Right atrium auricular region (tissue), 2 donors: ENCODE measurements around the gene U2AF1L4. TPM values are rescaled to one million over a fixed set of nuclear protein-coding genes. Genes with fewer than 3 reads are reported as not detected.

ENCODE experiments used
- DNase-seq: peaks from one replicate; pipeline ENCODE4 v3.0.0-alpha.2; 2019; ENCODE audit warnings: low spot score
- H3K27ac ChIP-seq, 2 donors: fragments of 200-600 bp; sonication (generic); 1 replicate in 1 of 2; 2 replicates in 1 of 2; pipeline ENCODE4 v1.5.1; 2016 to 2019
- H3K27me3 ChIP-seq, 2 donors: fragments of 200-600 bp; sonication (generic); one replicate each; pipeline versions ENCODE4 v1.5.1 to v1.6.0; 2017 to 2019
- H3K36me3 ChIP-seq: fragments of 200-600 bp; sonication (generic); one replicate; pipeline ENCODE4 v1.5.1; 2016
- H3K4me1 ChIP-seq, 2 donors: fragments of 200-600 bp; sonication (generic); one replicate each; pipeline versions ENCODE4 v1.5.1 to v1.6.0; 2017 to 2019
- H3K4me3 ChIP-seq, 2 donors: fragments of 200-600 bp; sonication (generic); 1 replicate in 1 of 2; 2 replicates in 1 of 2; pipeline ENCODE4 v1.5.1; 2017 to 2019; ENCODE audit warnings: mild to moderate bottlenecking in 1 of 2, moderate library complexity in 1 of 2
- H3K9me3 ChIP-seq, 2 donors: fragments of 200-600 bp; sonication (generic); one replicate each; pipeline ENCODE4 v1.5.1; 2019
- CTCF ChIP-seq, 2 donors: fragments of 200-600 bp; sonication (generic); IDR thresholded peaks; one replicate each; pipeline ENCODE4 v1.5.1; 2019; ENCODE audit warnings: antibody characterized with exemption in 2 of 2
- total RNA-seq, 2 donors: library from RNA; depleted of rRNA; stranded (reverse); fragments of >200 nt; gene quantifications; one replicate each; pipeline ENCODE4 v1.1.0, GENCODE V29; 2016

U2AF1L4 gene
- total RNA-seq, 2 donors from 2014 or later, result 19.9 to 33.1 TPM

- Histone ChIP-seq H3K4me3 (no peak overlapping the region), H3K27me3 (no peaks in the 10 kb centered on the region)
- DNase-seq, result no peak
Measured at GRCh38 chr19:35790981-35791813, 46.0 kb upstream of the U2AF1L4 start.

GRCh38 chr19:35789978-35790944 is 45.0 kb upstream of the U2AF1L4 start:
- Histone ChIP-seq H3K27me3 (no peaks in the 10 kb centered on the region), H3K4me3 (no peak overlapping the region), H3K27ac (no peak overlapping the region), H3K36me3 (no peaks in the 10 kb centered on the region), H3K4me1 (no peaks in the 10 kb centered on the region), H3K9me3 (no peaks in the 10 kb centered on the region)
- DNase-seq, result no peak
- no peak for TF ChIP-seq CTCF (IDR thresholded peaks at IDR 0.05)

More at GRCh38 chr19:35790981-35791813, 46.0 kb upstream of the U2AF1L4 start:
- no peak for TF ChIP-seq CTCF (IDR thresholded peaks at IDR 0.05)
- Histone ChIP-seq H3K4me1 (no peaks in the 10 kb centered on the region), H3K36me3 (no peaks in the 10 kb centered on the region), H3K9me3 (no peaks in the 10 kb centered on the region), H3K27ac (no peak overlapping the region)

GRCh38 chr19:35789195-35789977 is 44.2 kb upstream of the U2AF1L4 start:
- TF ChIP-seq CTCF (IDR thresholded peaks at IDR 0.05), result no peak
- no peak overlapping the region for H3K27ac ChIP-seq
- H3K4me3 ChIP-seq, result no peak overlapping the region
- no peaks in the 10 kb centered on the region for H3K36me3 ChIP-seq
- no peaks in the 10 kb centered on the region for H3K4me1 ChIP-seq
- H3K9me3 ChIP-seq, result no peaks in the 10 kb centered on the region
- DNase-seq, result no peak
- no peaks in the 10 kb centered on the region for H3K27me3 ChIP-seq

GRCh38 chr19:35788205-35788960 is 43.2 kb upstream of the U2AF1L4 start:
- Histone ChIP-seq H3K27ac (no peak overlapping the region), H3K4me3 (no peak overlapping the region), H3K9me3 (no peaks in the 10 kb centered on the region), H3K27me3 (no peaks in the 10 kb centered on the region), H3K4me1 (no peaks in the 10 kb centered on the region), H3K36me3 (no peaks in the 10 kb centered on the region)
- DNase-seq, result no peak
- no peak for TF ChIP-seq CTCF (IDR thresholded peaks at IDR 0.05)
